Fibroblast of lung (primary cell): ENCODE measurements around the gene ASAP3.

ENCODE experiments used
- EZH2 ChIP-seq: IDR thresholded peaks from 2 replicates; pipeline ENCODE4 v1.5.1; 2012; ENCODE audit warnings: low read length, control low read depth, mild to moderate bottlenecking; ENCODE audit errors: missing control alignments
- TF ChIP-seq, protein P1 (sequence below), 2 donors: IDR thresholded peaks in 1 of 2; conservative IDR thresholded peaks in 1 of 2; 1 replicate in 1 of 2; 2 replicates in 1 of 2; pipeline ENCODE4 v1.5.1; 2011 to 2012; ENCODE audit warnings: low read length in 2 of 2, control low read depth in 1 of 2, inconsistent platforms in 1 of 2, low read depth in 1 of 2, mild to moderate bottlenecking in 1 of 2

DNA sequence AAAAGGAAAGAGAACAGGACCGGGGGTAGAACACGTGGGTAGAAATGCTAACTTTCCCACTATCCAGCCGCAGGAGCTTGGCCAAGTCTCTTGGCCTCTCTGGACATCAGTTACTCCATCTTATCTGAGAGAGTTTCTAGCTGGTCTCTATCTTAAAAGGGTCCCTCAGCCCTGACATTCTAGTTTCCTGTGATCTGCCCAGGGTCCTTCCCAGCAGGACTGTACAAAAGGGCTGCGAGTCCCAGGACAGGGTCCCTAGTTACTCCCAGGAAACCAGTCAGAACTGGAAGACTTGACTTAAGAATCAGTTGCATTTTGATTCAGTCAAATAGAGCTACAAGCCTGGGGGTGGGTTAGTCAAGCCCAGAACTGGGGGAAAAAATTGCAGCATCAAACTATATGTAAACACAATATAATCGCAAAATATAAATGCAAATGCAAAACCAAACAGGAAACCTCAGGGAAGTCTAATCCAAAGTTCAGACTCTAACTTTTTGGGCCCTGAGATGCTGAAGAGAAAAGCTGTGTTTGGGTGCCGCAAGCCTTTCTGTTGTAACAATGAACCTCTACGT, 2.9 kb downstream of the ASAP3 start:
- TF ChIP-seq, protein P1, sequence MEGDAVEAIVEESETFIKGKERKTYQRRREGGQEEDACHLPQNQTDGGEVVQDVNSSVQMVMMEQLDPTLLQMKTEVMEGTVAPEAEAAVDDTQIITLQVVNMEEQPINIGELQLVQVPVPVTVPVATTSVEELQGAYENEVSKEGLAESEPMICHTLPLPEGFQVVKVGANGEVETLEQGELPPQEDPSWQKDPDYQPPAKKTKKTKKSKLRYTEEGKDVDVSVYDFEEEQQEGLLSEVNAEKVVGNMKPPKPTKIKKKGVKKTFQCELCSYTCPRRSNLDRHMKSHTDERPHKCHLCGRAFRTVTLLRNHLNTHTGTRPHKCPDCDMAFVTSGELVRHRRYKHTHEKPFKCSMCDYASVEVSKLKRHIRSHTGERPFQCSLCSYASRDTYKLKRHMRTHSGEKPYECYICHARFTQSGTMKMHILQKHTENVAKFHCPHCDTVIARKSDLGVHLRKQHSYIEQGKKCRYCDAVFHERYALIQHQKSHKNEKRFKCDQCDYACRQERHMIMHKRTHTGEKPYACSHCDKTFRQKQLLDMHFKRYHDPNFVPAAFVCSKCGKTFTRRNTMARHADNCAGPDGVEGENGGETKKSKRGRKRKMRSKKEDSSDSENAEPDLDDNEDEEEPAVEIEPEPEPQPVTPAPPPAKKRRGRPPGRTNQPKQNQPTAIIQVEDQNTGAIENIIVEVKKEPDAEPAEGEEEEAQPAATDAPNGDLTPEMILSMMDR (conservative IDR thresholded peaks at IDR 0.05 in 1 of 2, IDR thresholded peaks at IDR 0.05 in 1 of 2; ENCODE audit: low read depth in 1 of 2, low read length in 2 of 2): no peak
- no peak for TF ChIP-seq EZH2
